Fibroblast of mammary gland (primary cell): Measurements from ENCODE around the gene CREB3.

Experiments
- DNase-seq: peaks from one replicate; pipeline ENCODE4 v3.0.0-alpha.2; 2010; ENCODE audit warnings: low read depth
- H3K4me3 ChIP-seq: 2 replicates; pipeline ENCODE4 v1.5.1; 2011; ENCODE audit warnings: low read depth, mild to moderate bottlenecking, low read length, moderate library complexity; ENCODE audit not compliant: control insufficient read depth
- CTCF ChIP-seq: conservative IDR thresholded peaks from 2 replicates; pipeline ENCODE4 v1.5.1; 2011; ENCODE audit warnings: low read depth, low read length, inconsistent platforms; ENCODE audit not compliant: control insufficient read depth, insufficient read depth

Gene CREB3

GRCh38 chr9:35710818-35711500 lies 21.5 kb upstream of the CREB3 start:
- no peak for DNase-seq

GRCh38 chr9:35711501-35712428 lies 20.7 kb upstream of the CREB3 start:
- no peak for DNase-seq
- no peak overlapping the region for H3K4me3 ChIP-seq
- TF ChIP-seq CTCF = no peak

More at GRCh38 chr9:35710818-35711500, 21.5 kb upstream of the CREB3 start:
- TF ChIP-seq CTCF = no peak
- no peak overlapping the region for H3K4me3 ChIP-seq

- H3K4me3 ChIP-seq = no peak overlapping the region
- no peak for DNase-seq
- TF ChIP-seq CTCF = no peak
These were observed 19.6 kb upstream of the CREB3 start for GRCh38 chr9:35712762-35713400.

GRCh38 chr9:35713578-35713977 lies 18.9 kb upstream of the CREB3 start:
- no peak for DNase-seq
- no peak for TF ChIP-seq CTCF
- H3K4me3 ChIP-seq = no peak overlapping the region

- no peak for TF ChIP-seq CTCF
- no peak for DNase-seq
- H3K4me3 ChIP-seq = no peak overlapping the region
These were observed 18.3 kb upstream of the CREB3 start for GRCh38 chr9:35714123-35714522.

- no peak overlapping the region for H3K4me3 ChIP-seq
- no peak for TF ChIP-seq CTCF
- no peak for DNase-seq
These were observed 17.8 kb upstream of the CREB3 start for GRCh38 chr9:35714579-35715252.
